CMK (cell line): ENCODE measurements around the gene AGBL1.

Experiments used
- DNase-seq: peaks from one replicate; pipeline ENCODE4 v3.0.0-alpha.2; 2010; ENCODE audit warnings: low read depth

The AGBL1 gene

GRCh38 chr15:86236356-86237110 is 156.9 kb downstream of the AGBL1 start:
- no peak for DNase-seq

GRCh38 chr15:86237111-86237500 is 157.4 kb downstream of the AGBL1 start:
- no peak for DNase-seq

- no peak for DNase-seq
Measured at GRCh38 chr15:86247249-86247955, 167.7 kb downstream of the AGBL1 start.

- DNase-seq = no peak
Measured at GRCh38 chr15:86255247-86255646, 175.6 kb downstream of the AGBL1 start.

GRCh38 chr15:86256628-86257027 is 177.0 kb downstream of the AGBL1 start:
- DNase-seq = no peak

GRCh38 chr15:86259589-86259988 is 179.9 kb downstream of the AGBL1 start:
- no peak for DNase-seq

GRCh38 chr15:86263230-86263629 is 183.6 kb downstream of the AGBL1 start:
- DNase-seq = no peak

GRCh38 chr15:86266896-86267484 is 187.3 kb downstream of the AGBL1 start:
- DNase-seq = no peak

GRCh38 chr15:86267892-86268291 is 188.2 kb downstream of the AGBL1 start:
- DNase-seq = no peak

- DNase-seq = no peak
Measured at GRCh38 chr15:86268558-86268957, 188.9 kb downstream of the AGBL1 start.

- DNase-seq = no peak
Measured at GRCh38 chr15:86273309-86273708, 193.6 kb downstream of the AGBL1 start.

GRCh38 chr15:86275361-86275760 is 195.7 kb downstream of the AGBL1 start:
- DNase-seq = no peak

- DNase-seq = no peak
Measured at GRCh38 chr15:86278586-86278985, 198.9 kb downstream of the AGBL1 start.

- DNase-seq = no peak
Measured at GRCh38 chr15:86284635-86285034, 205.0 kb downstream of the AGBL1 start.

GRCh38 chr15:86295511-86295910 is 215.8 kb downstream of the AGBL1 start:
- DNase-seq = no peak

GRCh38 chr15:86296769-86297168 is 217.1 kb downstream of the AGBL1 start:
- DNase-seq = no peak

- DNase-seq = no peak
Measured at GRCh38 chr15:86300390-86301125, 220.9 kb downstream of the AGBL1 start.

- DNase-seq = no peak
Measured at GRCh38 chr15:86311568-86312280, 232.1 kb downstream of the AGBL1 start.

GRCh38 chr15:86312486-86312885 is 232.8 kb downstream of the AGBL1 start:
- no peak for DNase-seq

GRCh38 chr15:86316216-86316615 is 236.5 kb downstream of the AGBL1 start:
- DNase-seq = no peak

GRCh38 chr15:86316726-86317383 is 237.2 kb downstream of the AGBL1 start:
- DNase-seq = no peak
